Fibroblast of mammary gland (primary cell): ENCODE data around the gene DNAJA3.

Source experiments
- DNase-seq: peaks from one replicate; pipeline ENCODE4 v3.0.0-alpha.2; 2010; ENCODE audit warnings: low read depth
- H3K4me3 ChIP-seq: 2 replicates; pipeline ENCODE4 v1.5.1; 2011; ENCODE audit warnings: low read depth, mild to moderate bottlenecking, low read length, moderate library complexity; ENCODE audit not compliant: control insufficient read depth
- TF ChIP-seq, protein P1 (sequence below): conservative IDR thresholded peaks from 2 replicates; pipeline ENCODE4 v1.5.1; 2011; ENCODE audit warnings: low read depth, low read length, inconsistent platforms; ENCODE audit not compliant: control insufficient read depth, insufficient read depth

DNAJA3 gene

GRCh38 chr16:4425378-4426020 lies at the start of gene DNAJA3:
Gene DNAJA3, plus strand, starts transcription at chr16:4425868. Its CDS starts 14 bp downstream, at chr16:4425882.
- H3K4me3 ChIP-seq, result peak within 1 kb of the TSS; percentile 97
- peak; percentile 97 for DNase-seq

GRCh38 chr16:4376126-4376892 lies 49.4 kb upstream of the DNAJA3 start:
- TF ChIP-seq, protein P1, sequence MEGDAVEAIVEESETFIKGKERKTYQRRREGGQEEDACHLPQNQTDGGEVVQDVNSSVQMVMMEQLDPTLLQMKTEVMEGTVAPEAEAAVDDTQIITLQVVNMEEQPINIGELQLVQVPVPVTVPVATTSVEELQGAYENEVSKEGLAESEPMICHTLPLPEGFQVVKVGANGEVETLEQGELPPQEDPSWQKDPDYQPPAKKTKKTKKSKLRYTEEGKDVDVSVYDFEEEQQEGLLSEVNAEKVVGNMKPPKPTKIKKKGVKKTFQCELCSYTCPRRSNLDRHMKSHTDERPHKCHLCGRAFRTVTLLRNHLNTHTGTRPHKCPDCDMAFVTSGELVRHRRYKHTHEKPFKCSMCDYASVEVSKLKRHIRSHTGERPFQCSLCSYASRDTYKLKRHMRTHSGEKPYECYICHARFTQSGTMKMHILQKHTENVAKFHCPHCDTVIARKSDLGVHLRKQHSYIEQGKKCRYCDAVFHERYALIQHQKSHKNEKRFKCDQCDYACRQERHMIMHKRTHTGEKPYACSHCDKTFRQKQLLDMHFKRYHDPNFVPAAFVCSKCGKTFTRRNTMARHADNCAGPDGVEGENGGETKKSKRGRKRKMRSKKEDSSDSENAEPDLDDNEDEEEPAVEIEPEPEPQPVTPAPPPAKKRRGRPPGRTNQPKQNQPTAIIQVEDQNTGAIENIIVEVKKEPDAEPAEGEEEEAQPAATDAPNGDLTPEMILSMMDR, result no peak
- H3K4me3 ChIP-seq, result peak overlapping the region; percentile 15
- DNase-seq, result peak; percentile 95

More at GRCh38 chr16:4425378-4426020, at the start of gene DNAJA3:
- TF ChIP-seq, protein P1, result no peak

DNA sequence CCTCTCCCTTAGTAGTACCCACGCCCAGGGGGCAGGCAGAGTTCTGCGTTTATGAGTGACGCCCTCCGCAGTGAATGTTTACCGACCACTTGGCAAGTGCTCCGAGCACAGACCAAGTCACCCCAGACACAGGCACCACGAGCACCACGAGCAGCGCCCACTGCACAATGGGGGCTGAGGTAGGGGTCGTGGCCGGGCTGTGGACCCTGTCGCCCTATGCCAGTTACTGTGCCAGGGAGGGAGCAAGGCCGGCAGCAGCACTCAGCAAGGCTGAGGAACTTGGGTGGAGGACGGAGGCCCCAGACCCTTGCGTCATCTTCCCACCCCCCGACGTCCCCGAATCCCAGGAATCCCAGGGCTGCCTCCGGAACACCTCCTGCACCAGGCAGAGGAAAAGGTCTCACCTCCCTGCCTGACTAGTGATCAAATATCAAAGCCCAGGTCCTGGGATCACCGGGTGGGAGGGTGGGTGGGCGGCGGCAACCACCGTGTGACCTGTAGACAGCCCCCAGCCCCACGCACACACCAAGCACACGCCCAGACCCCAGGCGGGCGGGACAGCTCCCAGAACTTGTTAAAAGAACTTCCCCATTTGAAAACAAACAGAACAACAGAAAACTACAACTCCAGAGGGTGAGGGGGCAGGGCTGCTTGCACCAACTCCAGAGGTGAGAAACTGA lies 48.6 kb upstream of the DNAJA3 start:
- TF ChIP-seq, protein P1, result no peak
- H3K4me3 ChIP-seq, result peak overlapping the region; percentile 6
- peak; percentile 62 for DNase-seq

DNA sequence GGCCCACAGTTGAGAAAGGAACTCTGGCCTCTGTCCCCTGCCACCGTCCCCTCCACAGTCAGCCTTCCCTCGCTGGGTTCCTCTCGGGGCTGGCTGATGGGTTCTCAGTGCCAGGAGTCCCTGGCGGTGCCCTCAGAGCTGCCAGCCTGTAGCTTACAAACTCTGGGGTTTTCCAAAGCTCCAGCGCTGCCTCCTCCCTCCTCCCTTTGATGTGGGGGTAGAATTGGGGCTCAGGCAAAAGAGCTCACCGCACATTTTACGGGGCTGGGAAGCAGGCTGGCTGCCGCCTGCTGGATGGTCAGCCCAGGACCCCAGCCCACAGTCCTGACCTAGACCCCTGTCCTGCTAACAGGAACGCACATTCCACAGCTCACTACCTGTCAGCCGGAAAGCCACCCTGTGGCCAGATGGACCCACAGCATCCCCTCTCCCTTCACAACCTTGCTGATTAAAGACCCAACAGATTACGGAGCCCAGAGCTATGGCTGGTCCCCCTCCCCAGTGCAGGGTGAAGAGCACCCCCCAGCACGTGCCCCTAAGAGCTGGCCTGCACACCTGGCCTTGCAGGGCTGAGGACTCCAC lies 48.0 kb upstream of the DNAJA3 start:
- TF ChIP-seq, protein P1, result no peak
- no peak overlapping the region for H3K4me3 ChIP-seq

GRCh38 chr16:4378161-4378666 lies 47.5 kb upstream of the DNAJA3 start:
- no peak overlapping the region for H3K4me3 ChIP-seq
- DNase-seq, result peak; percentile 91
- TF ChIP-seq, protein P1, result no peak

More for the DNA sequence above, 48.0 kb upstream of the DNAJA3 start:
- no peak for DNase-seq

DNA sequence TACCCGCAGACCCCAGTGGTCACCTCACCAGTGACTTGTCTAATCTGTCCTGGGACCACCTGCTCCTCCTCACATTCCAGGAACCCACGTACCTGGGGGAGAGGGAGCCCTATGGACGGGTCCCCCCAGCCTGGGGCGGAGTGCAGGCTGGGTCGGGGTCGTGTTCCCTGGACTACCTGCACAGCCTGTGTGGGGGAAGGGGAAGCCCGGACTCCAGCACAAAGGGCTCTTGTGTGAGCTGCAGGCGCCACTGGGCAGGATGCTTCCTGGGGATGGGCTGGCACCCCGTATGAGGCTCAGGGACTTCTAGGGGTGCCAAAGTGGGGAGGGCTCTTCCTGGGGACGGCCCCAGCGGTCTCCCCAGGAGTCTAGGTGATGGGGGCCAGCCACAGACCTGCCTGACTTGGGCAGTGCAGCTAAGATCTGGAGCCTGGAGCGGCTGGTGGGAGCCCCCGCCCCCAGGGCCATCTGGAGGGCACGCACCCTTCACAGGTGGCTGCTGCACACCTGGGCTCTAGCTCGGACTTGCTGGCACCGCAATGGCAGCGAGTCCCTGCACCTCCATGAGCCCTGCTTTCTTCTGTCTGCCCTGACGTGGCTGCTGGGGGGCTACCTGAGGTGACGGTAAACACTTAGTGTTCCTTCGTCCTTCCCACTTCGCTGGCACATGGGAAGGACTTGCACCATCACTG lies 46.5 kb upstream of the DNAJA3 start:
- no peak for DNase-seq
- no peak overlapping the region for H3K4me3 ChIP-seq
- TF ChIP-seq, protein P1, result no peak
